ENCODE measurements around the gene TEX48.

DNA sequence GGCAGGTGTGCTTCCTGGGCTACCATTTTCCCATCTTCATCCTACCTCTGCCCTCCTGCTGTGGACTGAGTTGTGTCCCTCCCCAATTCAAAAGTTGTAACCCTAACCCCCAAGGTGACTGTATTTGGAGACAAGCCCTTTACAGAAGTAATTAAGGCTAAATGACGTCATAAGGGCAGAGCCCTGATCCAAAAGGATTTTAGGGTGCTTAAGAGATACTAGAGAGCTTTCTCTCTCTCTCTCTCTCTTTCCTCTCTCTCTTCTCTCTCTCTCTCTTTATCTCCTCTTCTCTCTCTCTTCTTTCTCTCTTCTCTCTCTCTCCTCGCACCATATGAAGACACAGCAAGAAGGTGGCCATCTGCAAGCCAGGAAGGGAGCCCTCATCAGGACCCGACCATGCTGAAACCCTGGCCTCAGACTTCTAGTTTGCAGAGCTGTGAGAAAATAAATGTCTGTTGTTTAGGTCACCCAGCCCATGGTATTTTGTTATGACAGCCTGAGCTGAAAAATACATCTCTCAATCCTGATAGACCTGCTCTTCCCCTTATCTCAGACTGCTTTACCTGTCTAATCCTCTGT lies 36.0 kb upstream of the TEX48 start:
- TF ChIP-seq EZH2phosphoT487 (IDR thresholded peaks at IDR 0.05; ENCODE audit: unreplicated experiment) (no peak), EZH2 (IDR thresholded peaks at IDR 0.05; ENCODE audit: low read depth, unreplicated experiment) (no peak), POLR2AphosphoS5 (IDR thresholded peaks at IDR 0.05; ENCODE audit: low read depth) (no peak), ZNF114 (CRISPR knock-in tag; IDR thresholded peaks at IDR 0.05) (no peak), JUNB (IDR thresholded peaks at IDR 0.05; ENCODE audit: unreplicated experiment) (no peak), CREB1 (CRISPR knock-in tag; IDR thresholded peaks at IDR 0.05; ENCODE audit: low read depth) (no peak)
- TF ChIP-seq, protein P1, sequence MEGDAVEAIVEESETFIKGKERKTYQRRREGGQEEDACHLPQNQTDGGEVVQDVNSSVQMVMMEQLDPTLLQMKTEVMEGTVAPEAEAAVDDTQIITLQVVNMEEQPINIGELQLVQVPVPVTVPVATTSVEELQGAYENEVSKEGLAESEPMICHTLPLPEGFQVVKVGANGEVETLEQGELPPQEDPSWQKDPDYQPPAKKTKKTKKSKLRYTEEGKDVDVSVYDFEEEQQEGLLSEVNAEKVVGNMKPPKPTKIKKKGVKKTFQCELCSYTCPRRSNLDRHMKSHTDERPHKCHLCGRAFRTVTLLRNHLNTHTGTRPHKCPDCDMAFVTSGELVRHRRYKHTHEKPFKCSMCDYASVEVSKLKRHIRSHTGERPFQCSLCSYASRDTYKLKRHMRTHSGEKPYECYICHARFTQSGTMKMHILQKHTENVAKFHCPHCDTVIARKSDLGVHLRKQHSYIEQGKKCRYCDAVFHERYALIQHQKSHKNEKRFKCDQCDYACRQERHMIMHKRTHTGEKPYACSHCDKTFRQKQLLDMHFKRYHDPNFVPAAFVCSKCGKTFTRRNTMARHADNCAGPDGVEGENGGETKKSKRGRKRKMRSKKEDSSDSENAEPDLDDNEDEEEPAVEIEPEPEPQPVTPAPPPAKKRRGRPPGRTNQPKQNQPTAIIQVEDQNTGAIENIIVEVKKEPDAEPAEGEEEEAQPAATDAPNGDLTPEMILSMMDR (conservative IDR thresholded peaks at IDR 0.05; ENCODE audit: low read depth in 2 of 2) = no peak
- TF ChIP-seq, protein P2, sequence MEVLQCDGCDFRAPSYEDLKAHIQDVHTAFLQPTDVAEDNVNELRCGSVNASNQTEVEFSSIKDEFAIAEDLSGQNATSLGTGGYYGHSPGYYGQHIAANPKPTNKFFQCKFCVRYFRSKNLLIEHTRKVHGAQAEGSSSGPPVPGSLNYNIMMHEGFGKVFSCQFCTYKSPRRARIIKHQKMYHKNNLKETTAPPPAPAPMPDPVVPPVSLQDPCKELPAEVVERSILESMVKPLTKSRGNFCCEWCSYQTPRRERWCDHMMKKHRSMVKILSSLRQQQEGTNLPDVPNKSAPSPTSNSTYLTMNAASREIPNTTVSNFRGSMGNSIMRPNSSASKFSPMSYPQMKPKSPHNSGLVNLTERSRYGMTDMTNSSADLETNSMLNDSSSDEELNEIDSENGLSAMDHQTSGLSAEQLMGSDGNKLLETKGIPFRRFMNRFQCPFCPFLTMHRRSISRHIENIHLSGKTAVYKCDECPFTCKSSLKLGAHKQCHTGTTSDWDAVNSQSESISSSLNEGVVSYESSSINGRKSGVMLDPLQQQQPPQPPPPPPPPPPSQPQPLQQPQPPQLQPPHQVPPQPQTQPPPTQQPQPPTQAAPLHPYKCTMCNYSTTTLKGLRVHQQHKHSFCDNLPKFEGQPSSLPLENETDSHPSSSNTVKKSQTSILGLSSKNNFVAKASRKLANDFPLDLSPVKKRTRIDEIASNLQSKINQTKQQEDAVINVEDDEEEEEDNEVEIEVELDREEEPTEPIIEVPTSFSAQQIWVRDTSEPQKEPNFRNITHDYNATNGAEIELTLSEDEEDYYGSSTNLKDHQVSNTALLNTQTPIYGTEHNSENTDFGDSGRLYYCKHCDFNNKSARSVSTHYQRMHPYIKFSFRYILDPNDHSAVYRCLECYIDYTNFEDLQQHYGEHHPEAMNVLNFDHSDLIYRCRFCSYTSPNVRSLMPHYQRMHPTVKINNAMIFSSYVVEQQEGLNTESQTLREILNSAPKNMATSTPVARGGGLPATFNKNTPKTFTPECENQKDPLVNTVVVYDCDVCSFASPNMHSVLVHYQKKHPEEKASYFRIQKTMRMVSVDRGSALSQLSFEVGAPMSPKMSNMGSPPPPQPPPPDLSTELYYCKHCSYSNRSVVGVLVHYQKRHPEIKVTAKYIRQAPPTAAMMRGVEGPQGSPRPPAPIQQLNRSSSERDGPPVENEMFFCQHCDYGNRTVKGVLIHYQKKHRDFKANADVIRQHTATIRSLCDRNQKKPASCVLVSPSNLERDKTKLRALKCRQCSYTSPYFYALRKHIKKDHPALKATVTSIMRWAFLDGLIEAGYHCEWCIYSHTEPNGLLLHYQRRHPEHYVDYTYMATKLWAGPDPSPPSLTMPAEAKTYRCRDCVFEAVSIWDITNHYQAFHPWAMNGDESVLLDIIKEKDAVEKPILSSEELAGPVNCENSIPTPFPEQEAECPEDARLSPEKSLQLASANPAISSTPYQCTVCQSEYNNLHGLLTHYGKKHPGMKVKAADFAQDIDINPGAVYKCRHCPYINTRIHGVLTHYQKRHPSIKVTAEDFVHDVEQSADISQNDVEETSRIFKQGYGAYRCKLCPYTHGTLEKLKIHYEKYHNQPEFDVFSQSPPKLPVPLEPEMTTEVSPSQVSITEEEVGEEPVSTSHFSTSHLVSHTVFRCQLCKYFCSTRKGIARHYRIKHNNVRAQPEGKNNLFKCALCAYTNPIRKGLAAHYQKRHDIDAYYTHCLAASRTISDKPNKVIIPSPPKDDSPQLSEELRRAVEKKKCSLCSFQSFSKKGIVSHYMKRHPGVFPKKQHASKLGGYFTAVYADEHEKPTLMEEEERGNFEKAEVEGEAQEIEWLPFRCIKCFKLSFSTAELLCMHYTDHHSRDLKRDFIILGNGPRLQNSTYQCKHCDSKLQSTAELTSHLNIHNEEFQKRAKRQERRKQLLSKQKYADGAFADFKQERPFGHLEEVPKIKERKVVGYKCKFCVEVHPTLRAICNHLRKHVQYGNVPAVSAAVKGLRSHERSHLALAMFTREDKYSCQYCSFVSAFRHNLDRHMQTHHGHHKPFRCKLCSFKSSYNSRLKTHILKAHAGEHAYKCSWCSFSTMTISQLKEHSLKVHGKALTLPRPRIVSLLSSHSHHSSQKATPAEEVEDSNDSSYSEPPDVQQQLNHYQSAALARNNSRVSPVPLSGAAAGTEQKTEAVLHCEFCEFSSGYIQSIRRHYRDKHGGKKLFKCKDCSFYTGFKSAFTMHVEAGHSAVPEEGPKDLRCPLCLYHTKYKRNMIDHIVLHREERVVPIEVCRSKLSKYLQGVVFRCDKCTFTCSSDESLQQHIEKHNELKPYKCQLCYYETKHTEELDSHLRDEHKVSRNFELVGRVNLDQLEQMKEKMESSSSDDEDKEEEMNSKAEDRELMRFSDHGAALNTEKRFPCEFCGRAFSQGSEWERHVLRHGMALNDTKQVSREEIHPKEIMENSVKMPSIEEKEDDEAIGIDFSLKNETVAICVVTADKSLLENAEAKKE (CRISPR knock-in tag; IDR thresholded peaks at IDR 0.05) = no peak
- TF ChIP-seq, protein P3, sequence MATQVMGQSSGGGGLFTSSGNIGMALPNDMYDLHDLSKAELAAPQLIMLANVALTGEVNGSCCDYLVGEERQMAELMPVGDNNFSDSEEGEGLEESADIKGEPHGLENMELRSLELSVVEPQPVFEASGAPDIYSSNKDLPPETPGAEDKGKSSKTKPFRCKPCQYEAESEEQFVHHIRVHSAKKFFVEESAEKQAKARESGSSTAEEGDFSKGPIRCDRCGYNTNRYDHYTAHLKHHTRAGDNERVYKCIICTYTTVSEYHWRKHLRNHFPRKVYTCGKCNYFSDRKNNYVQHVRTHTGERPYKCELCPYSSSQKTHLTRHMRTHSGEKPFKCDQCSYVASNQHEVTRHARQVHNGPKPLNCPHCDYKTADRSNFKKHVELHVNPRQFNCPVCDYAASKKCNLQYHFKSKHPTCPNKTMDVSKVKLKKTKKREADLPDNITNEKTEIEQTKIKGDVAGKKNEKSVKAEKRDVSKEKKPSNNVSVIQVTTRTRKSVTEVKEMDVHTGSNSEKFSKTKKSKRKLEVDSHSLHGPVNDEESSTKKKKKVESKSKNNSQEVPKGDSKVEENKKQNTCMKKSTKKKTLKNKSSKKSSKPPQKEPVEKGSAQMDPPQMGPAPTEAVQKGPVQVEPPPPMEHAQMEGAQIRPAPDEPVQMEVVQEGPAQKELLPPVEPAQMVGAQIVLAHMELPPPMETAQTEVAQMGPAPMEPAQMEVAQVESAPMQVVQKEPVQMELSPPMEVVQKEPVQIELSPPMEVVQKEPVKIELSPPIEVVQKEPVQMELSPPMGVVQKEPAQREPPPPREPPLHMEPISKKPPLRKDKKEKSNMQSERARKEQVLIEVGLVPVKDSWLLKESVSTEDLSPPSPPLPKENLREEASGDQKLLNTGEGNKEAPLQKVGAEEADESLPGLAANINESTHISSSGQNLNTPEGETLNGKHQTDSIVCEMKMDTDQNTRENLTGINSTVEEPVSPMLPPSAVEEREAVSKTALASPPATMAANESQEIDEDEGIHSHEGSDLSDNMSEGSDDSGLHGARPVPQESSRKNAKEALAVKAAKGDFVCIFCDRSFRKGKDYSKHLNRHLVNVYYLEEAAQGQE (IDR thresholded peaks at IDR 0.05; ENCODE audit: unreplicated experiment) = no peak
